ENCODE results near the gene PTPN21. TPM values are rescaled to one million over a fixed set of nuclear protein-coding genes. Genes with fewer than 3 reads are reported as not detected.

The PTPN21 gene
- total and polyA plus RNA-seq, 2 experiments from 2014 or later: 12.0 to 16.7 TPM

DNA sequence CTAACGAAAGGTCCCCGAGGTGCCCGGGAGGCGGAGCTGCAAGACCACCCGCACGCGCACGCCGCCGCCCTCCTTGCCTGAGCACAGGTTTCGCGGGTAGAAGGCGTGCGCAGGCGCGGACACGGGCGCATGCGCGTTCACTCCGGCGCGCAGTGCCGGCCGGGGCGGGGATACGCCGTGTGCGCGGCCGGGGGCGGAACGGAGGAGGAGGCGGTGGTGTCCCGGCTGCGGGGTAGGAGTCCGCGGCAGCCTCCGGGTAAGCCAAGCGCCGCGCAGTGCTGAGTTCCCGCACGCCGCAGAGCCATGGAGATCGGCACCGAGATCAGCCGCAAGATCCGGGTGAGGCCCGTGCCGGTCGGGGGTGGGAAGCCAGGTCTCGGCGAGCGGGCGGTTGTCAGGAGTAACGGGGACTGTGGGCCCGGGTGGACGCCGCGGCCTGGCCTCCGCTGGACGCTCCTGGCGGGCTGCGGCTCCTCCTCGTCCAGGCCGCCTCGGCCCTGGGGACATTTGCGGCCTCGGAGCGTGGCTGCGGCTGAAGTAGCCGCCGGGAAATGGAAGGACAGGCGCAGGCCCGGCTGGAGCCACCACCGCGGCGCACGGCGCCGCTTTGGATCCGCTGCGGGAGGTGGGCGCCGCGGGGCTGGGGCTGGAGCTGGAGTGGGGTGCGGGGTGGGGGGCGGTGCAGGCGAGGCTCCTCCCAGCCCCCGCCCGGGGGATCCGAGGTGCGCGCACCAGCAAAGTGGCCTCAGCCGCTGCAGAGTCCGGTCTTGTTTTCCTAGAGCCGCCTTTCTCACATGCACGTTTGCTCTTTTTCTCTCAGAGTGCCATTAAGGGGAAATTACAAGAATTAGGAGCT, 8.3 kb upstream of the PTPN21 start, which contains the start of gene ZC3H14:
TSS of gene ZC3H14 (plus strand) at position 207 of the 856 bp plus-strand sequence. CDS start at position 304, 97 bp downstream.
- H3K4me1 ChIP-seq (ENCODE audit: low read depth): no peaks in the 10 kb centered on the region
- H3K4me3 ChIP-seq: peak within 1 kb of the TSS; percentile 90
- H3K9me3 ChIP-seq (ENCODE audit: low read depth): no peaks in the 10 kb centered on the region
- H3K27ac ChIP-seq: peak within 1 kb of the TSS; percentile 97
- no peaks in the 10 kb centered on the region for H3K27me3 ChIP-seq
- peaks cover 7% of the 10 kb centered on the region for H3K36me3 ChIP-seq
- TF ChIP-seq, protein P1, sequence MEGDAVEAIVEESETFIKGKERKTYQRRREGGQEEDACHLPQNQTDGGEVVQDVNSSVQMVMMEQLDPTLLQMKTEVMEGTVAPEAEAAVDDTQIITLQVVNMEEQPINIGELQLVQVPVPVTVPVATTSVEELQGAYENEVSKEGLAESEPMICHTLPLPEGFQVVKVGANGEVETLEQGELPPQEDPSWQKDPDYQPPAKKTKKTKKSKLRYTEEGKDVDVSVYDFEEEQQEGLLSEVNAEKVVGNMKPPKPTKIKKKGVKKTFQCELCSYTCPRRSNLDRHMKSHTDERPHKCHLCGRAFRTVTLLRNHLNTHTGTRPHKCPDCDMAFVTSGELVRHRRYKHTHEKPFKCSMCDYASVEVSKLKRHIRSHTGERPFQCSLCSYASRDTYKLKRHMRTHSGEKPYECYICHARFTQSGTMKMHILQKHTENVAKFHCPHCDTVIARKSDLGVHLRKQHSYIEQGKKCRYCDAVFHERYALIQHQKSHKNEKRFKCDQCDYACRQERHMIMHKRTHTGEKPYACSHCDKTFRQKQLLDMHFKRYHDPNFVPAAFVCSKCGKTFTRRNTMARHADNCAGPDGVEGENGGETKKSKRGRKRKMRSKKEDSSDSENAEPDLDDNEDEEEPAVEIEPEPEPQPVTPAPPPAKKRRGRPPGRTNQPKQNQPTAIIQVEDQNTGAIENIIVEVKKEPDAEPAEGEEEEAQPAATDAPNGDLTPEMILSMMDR (IDR thresholded peaks at IDR 0.05; ENCODE audit: low read depth, low read length): no peak
- peak; percentile 92 to 93 for DNase-seq (ENCODE audit: low read depth in 1 of 2, low spot score in 1 of 2)

DNA sequence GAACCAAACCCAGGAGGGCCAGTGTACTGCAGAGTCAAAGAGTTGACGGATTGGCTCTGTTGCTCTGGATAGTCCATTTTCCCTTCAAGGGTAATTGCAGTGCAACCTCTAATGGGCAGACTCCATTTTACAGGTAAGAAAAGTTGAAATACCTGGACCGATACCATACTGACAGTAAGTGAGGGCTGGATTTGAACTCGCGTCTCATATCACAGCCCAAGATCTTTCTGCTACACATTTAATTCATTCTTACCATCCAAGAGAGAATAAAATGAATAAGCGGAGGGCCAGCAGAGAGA, 7.7 kb upstream of the PTPN21 start:
- DNase-seq (ENCODE audit: low read depth in 1 of 2, low spot score in 1 of 2): no peak
- peaks cover 2% of the 10 kb centered on the region for H3K36me3 ChIP-seq
- H3K27ac ChIP-seq: no peak overlapping the region
- TF ChIP-seq, protein P1 (IDR thresholded peaks at IDR 0.05; ENCODE audit: low read depth, low read length): no peak
- H3K27me3 ChIP-seq: no peaks in the 10 kb centered on the region
- no peaks in the 10 kb centered on the region for H3K4me1 ChIP-seq (ENCODE audit: low read depth)
- H3K4me3 ChIP-seq: peak overlapping the region; percentile 90
- H3K9me3 ChIP-seq (ENCODE audit: low read depth): no peaks in the 10 kb centered on the region

DNA sequence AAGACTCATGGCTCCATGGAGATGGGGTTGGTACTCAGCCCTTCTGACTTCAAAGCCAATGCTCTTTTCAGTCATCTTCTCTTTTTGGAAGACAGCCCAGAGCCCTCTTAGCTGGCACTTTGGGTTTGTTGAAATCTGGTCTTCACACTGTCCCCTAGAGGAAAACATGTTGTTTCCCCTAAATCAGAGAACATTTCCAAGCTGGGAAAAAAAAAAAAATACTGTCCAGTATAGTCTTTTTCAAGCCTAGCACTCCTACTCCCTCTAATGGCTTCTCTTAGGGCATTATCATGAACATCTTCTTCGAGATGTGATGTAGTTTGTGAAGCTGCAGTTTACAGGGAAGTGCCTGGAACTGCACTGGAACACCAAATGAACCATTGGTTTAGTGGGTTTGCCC, 5.0 kb upstream of the PTPN21 start:
- TF ChIP-seq, protein P1 (IDR thresholded peaks at IDR 0.05; ENCODE audit: low read depth, low read length): peak; percentile 51
- H3K4me1 ChIP-seq (ENCODE audit: low read depth): peaks cover 19% of the 10 kb centered on the region
- no peaks in the 10 kb centered on the region for H3K27me3 ChIP-seq
- no peaks in the 10 kb centered on the region for H3K36me3 ChIP-seq
- H3K27ac ChIP-seq: no peak overlapping the region
- no peak overlapping the region for H3K4me3 ChIP-seq
- H3K9me3 ChIP-seq (ENCODE audit: low read depth): no peaks in the 10 kb centered on the region
- peak in 1 of 2 donors; percentile 69 for DNase-seq (ENCODE audit: low read depth in 1 of 2, low spot score in 1 of 2)

DNA sequence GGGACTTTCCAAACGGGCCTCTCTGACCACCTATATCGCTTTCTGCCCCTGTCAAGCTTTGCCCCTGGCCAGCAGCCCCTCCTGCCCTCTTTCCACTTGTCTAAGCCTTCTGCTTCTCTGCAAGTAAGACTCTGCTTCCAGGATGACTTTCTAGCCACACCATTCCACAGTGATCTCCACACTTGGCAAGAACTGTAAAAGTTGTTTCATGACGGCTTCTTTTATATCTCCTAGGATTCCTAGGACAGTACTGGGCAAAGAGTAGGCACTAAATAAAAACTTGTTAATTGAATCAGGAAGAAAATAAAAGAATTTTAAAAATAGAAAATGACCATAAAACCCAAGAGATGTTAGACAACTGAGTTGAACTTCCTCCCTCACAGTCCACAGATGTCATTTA, 1.8 kb upstream of the PTPN21 start:
- H3K4me3 ChIP-seq: no peak overlapping the region
- DNase-seq (ENCODE audit: low read depth in 1 of 2, low spot score in 1 of 2): no peak
- H3K27me3 ChIP-seq: no peaks in the 10 kb centered on the region
- peaks cover 19% of the 10 kb centered on the region for H3K4me1 ChIP-seq (ENCODE audit: low read depth)
- TF ChIP-seq, protein P1 (IDR thresholded peaks at IDR 0.05; ENCODE audit: low read depth, low read length): no peak
- no peaks in the 10 kb centered on the region for H3K36me3 ChIP-seq
- H3K9me3 ChIP-seq (ENCODE audit: low read depth): no peaks in the 10 kb centered on the region
- no peak overlapping the region for H3K27ac ChIP-seq

DNA sequence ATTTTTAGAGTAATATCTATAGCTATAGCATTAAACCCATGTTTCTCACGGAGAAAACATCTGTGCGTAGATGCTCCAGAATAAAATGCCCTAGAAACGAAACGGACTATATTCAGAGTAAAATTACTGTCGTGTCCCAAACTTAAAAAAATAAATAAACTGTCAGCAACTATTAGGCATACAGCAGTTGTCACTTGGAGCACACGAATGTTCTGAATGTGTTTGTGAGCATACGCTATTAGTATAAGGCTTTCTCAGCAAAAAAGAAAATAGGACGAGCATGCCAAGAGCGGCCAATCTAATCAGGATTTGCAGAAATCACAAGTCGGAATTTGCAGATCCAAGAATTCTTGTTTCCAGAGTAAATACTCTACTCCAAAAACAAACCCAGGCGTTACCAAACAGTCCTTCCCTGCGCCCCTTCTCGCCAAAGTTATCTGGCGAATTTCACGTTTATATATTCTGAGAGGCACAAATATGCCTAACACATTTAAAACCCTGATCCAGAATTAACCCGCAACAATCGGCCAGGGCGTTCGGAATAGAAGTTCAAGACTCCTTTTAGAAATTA, 836 bp downstream of the PTPN21 start:
- Histone ChIP-seq H3K4me1 (ENCODE audit: low read depth) (peaks cover 19% of the 10 kb centered on the region), H3K27me3 (no peaks in the 10 kb centered on the region), H3K9me3 (ENCODE audit: low read depth) (no peaks in the 10 kb centered on the region), H3K27ac (peak overlapping the region; percentile 95), H3K36me3 (peaks cover 3% of the 10 kb centered on the region), H3K4me3 (peak overlapping the region; percentile 80)
- peak in 1 of 2 donors; percentile 32 for DNase-seq (ENCODE audit: low read depth in 1 of 2, low spot score in 1 of 2)
- TF ChIP-seq, protein P1 (IDR thresholded peaks at IDR 0.05; ENCODE audit: low read depth, low read length): no peak

Measured in cardiac muscle cell (in vitro differentiated cells and primary cell).